NOMO-1 treated with DMSO at 0.1 percent for 48 hours (cell line): Measurements from ENCODE around the gene HMBS.
"Not testable (repeated sequence)": the region's sequence is repeated elsewhere in the genome, so short reads cannot be mapped to it uniquely, and the experiment has no call there.

Experiments used
- DNase-seq: peaks from one replicate; lab custom pipeline; 2025; ENCODE audit not compliant: unreplicated experiment; lab: John Stamatoyannopoulos, UW

The HMBS gene

GRCh38 chr11:119100994-119101758, 16.5 kb downstream of the HMBS start:
- no peak for DNase-seq

DNA sequence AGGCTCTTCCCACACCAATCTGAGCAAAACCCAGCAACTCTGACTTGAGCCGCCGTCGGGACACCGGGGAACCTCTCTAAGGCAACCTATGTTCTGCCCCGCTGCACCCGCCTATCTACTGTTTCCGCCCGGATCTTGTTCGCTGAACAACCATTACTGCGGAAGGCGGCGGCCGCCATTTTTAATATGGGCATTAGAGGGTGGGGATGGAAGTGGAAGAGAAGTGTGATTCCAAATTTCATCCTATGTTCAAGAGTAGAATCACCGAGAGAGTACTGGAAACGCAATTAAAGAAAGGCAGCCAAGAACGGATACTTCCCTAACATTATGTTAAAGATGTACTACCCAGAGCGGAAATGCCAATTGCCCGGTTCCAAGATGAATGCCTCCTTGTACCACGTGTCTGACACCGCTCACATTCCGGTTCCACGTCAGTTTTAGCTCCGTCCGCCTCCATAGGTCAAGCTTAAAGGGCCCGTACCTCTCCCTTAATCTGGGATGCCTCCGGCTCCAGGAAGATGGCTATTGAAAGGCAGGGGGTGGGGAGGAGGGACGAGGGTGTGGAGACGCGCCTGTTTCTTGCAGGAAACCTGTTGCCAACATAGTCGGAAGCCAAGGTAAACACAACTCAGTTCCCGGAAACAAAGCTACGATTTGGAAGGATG, 17.2 kb downstream of the HMBS start, which contains the start of gene DPAGT1:
TSS of gene DPAGT1 (minus strand) at position 95 of the 665 bp plus-strand sequence. CDS start 198 bp downstream, outside the sequence.
- DNase-seq, result peak; percentile 95

GRCh38 chr11:119103161-119103664, 18.5 kb downstream of the HMBS start:
- DNase-seq, result not testable (repeated sequence)

DNA sequence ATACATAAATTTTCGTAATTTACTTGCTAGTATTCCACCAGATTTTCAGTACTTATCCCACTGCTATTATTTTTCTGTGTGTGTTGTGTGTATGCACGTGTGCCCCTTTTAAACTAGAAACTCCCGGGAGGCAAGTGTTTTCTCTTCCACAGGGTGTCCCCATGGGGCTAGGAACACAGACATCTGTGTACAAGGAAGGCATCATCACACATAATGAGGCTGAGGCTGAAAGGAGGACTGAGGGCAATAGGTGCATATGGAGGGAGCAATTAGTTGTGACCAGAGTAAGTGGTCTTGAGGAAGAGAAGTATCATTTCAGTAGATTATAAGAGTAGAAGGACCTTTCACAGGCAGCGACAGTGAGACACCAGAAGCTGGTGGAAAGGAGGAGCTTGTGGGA, 19.1 kb downstream of the HMBS start:
- DNase-seq, result no peak

- peak; percentile 88 for DNase-seq
These were observed 22.2 kb downstream of the HMBS start, which contains the start of gene C2CD2L for GRCh38 chr11:119106564-119107537. Gene C2CD2L, plus strand, starts transcription at chr11:119107344. Its CDS starts 398 bp downstream, at chr11:119107742.

GRCh38 chr11:119107538-119108145, 23.0 kb downstream of the HMBS start:
- DNase-seq, result no peak

DNA sequence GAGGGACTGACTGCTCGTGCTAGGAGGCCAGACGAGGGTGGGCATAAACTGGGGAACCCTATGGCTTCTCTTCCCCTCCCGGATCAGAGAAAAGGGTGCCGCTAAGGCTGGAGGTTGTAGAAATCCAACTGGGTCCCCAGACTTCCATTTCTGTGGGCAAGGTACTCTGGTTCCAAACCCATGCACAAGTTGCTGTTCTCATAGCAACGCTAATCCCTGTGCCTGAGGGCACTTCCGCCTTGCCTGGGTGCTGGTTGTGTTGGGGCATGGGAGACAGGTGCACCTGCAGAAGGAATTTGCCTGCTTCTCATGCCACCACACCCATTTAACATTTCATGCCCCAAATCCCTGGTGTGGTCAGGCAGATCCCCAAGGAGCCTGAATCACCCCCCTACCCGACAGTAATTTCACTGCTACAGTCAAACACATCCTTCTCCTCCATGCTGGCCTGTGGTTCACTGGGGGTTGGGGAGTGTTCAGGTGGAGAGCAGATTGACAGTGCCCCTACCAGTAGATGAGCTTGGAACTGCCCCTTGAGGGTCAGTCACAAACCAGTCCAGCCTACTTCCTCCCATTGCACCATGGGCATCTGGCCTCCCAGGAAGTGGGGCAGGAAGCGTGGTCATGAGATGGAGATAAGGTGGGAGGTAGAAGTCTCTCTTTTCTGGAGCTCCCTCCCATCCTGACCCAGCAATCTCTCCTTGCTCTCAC, 23.6 kb downstream of the HMBS start:
- peak; percentile 15 for DNase-seq

DNA sequence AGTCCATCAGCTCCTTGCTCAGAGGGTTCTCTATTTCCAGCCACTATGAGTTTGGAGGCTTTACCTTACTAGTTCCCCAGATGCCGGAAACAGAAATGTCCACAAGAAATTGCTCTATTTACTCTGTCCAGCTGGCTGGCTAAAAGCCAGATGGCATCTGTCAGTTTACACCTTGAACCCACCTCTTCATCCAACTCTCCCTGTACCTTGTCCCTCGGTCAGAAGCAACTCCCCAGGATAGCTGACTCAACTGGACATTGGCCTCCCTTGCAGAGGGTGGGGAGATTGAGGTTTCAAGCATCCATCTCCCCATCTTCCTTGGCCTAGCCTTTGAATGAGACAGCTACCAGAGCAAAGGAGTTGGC, 24.2 kb downstream of the HMBS start:
- DNase-seq, result no peak

DNA sequence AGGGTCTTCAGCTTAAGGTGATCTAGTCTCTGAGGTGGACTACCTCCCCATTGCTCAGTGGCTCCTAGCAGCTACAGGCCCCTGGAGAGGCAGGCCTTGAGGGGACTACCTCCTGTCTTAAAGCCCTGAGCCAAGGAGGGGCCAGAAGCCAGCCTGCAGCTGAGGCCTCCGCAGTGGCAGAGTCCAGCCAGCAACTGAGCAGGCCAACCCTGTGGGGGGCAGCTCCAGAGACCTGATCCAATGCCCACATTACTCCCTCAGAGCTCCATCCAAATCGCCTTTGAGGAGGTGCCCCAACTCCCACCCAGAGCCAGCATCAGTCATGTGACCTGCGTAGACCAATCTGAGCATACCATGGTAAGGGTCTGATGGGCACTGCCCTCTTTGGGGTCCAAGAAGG, 25.2 kb downstream of the HMBS start:
- no peak for DNase-seq

- no peak for DNase-seq
These were observed 25.8 kb downstream of the HMBS start for GRCh38 chr11:119110439-119110838.

GRCh38 chr11:119111361-119111925, 26.8 kb downstream of the HMBS start:
- DNase-seq, result no peak

- no peak for DNase-seq
These were observed 27.8 kb downstream of the HMBS start for GRCh38 chr11:119112314-119113020.

GRCh38 chr11:119113716-119114115, 29.0 kb downstream of the HMBS start:
- no peak for DNase-seq

DNA sequence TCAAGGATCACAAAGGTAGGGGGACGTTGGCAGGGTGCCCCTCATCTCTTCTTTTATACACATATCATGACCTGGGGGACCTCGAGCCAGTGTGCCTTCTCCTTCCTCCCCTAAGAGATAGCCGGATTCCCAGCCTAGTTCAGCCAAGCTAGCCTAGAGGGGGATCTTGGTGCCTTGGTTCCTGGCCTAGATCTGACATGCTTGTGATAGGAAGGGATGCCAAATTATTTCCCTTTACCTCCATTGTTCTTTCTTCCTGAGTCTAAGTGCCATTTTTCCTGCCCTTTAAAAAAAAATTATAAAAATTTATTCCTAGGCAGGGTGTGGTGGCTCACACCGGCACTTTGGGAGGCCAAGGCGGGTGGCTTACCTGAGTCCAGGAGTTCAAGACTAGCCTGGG, 29.7 kb downstream of the HMBS start:
- no peak for DNase-seq

GRCh38 chr11:119115484-119116234, 31.0 kb downstream of the HMBS start:
- DNase-seq, result peak; percentile 69

GRCh38 chr11:119116235-119116594, 31.5 kb downstream of the HMBS start:
- no peak for DNase-seq

DNA sequence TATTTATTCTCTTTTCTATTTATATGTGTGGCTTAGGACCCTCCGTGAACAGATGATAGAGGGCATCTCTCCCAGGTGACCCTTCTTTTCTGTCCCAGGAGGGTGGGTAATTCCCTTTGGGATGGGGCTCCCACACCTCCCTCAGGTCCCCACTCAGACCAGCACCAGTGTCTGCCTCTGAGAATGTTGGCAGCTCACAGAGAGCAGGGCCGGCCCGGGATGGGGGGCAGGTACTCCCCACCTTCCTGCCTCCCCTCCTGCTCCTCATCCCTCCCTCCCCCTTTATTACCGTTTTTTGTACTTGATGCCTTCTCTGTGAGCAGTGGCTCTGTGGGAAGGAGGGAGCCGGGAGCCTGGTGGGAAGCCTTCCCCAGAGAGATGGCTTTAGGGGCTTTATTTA, 31.9 kb downstream of the HMBS start:
- DNase-seq, result no peak

- no peak for DNase-seq
These were observed 32.5 kb downstream of the HMBS start for GRCh38 chr11:119117004-119117706.
